Esophagus squamous epithelium (tissue), 4 donors: ENCODE measurements around the gene NNT.

Source experiments
- POLR2A ChIP-seq, 4 donors: fragments of 450-650 bp; IDR thresholded peaks; one replicate each; pipeline ENCODE4 v1.6.1; 2017; ENCODE audit warnings: antibody characterized with exemption in 4 of 4, mild to moderate bottlenecking in 4 of 4, moderate library complexity in 3 of 4
- TF ChIP-seq, protein P1 (sequence below), 6 experiments: fragments of 450-650 bp in 4 of 6; fragments of 200-600 bp in 2 of 6; sonication (generic) in 2 of 6; IDR thresholded peaks; one replicate each; pipeline ENCODE4 v1.5.1; 2016 to 2019; ENCODE audit warnings: antibody characterized with exemption in 6 of 6, mild to moderate bottlenecking in 4 of 6, moderate library complexity in 4 of 6

DNA sequence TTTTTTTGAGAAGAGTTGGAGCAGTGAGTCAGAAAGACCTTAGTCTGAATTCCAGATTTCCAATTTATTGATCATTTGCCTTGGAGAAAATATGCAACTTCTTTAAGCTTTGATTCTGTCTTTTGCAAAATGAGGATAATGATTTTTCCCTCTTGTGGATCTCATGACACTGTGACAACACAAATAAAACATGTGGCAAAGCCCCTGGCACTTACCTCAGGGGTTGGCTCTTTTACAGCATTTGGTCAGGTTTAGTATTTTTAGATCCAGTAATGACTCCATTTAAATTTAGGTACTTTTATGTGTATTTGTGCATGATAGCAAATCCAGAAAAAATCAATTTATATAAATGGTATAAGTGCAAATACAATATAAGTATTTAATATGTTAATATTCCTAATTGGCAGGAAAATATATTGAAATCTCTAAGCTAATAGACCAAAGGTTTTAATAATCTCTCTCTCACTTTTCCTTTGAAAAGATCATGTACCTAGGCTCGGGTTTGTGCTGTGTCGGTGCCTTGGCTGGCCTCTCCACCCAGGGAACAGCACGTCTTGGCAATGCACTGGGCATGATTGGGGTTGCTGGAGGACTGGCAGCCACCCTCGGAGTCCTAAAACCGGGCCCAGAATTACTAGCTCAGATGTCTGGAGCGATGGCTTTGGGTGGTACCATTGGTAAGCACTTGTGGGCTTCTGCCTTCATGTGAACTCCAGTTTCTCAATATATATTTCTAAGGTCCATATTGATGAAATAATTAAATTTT is 49.7 kb downstream of the NNT start:
- TF ChIP-seq, protein P1, sequence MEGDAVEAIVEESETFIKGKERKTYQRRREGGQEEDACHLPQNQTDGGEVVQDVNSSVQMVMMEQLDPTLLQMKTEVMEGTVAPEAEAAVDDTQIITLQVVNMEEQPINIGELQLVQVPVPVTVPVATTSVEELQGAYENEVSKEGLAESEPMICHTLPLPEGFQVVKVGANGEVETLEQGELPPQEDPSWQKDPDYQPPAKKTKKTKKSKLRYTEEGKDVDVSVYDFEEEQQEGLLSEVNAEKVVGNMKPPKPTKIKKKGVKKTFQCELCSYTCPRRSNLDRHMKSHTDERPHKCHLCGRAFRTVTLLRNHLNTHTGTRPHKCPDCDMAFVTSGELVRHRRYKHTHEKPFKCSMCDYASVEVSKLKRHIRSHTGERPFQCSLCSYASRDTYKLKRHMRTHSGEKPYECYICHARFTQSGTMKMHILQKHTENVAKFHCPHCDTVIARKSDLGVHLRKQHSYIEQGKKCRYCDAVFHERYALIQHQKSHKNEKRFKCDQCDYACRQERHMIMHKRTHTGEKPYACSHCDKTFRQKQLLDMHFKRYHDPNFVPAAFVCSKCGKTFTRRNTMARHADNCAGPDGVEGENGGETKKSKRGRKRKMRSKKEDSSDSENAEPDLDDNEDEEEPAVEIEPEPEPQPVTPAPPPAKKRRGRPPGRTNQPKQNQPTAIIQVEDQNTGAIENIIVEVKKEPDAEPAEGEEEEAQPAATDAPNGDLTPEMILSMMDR (IDR thresholded peaks at IDR 0.05): no peak
- TF ChIP-seq POLR2A (IDR thresholded peaks at IDR 0.05): no peak
